Kidney epithelial cell (primary cell): ENCODE results near the gene ID4. TPM values are rescaled to one million over a fixed set of nuclear protein-coding genes. Genes with fewer than 3 reads are reported as not detected.

Experiments used
- DNase-seq: peaks from one replicate; pipeline ENCODE4 v3.0.0-alpha.2; 2010; ENCODE audit warnings: low read depth
- H3K27me3 ChIP-seq: 2 replicates; pipeline ENCODE4 v1.6.0; 2011; ENCODE audit warnings: low read length; ENCODE audit not compliant: control insufficient read depth, insufficient read depth
- H3K36me3 ChIP-seq: 2 replicates; pipeline ENCODE4 v1.5.1; 2011; ENCODE audit warnings: low read length; ENCODE audit not compliant: control insufficient read depth, insufficient read depth
- H3K4me3 ChIP-seq: 2 replicates; pipeline ENCODE4 v1.5.1; 2011; ENCODE audit warnings: low read depth, mild to moderate bottlenecking, control low read depth, low read length
- CTCF ChIP-seq: IDR thresholded peaks from 2 replicates; pipeline ENCODE4 v1.5.1; 2011; ENCODE audit warnings: mild to moderate bottlenecking, moderate library complexity, low read length, control low read depth, inconsistent platforms; ENCODE audit not compliant: insufficient read depth, poor library complexity, severe bottlenecking
- total RNA-seq: library from RNA; depleted of rRNA; stranded (reverse); fragments of >200 nt; gene quantifications from 2 replicates; pipeline ENCODE4 v1.2.3, GENCODE V29; 2015

Gene ID4
- total RNA-seq, 1 donor from 2014 or later, result 17.3 TPM

- peak overlapping the region; percentile 52 for H3K4me3 ChIP-seq
- no peaks in the 10 kb centered on the region for H3K27me3 ChIP-seq
- no peak for TF ChIP-seq CTCF
- no peaks in the 10 kb centered on the region for H3K36me3 ChIP-seq
- no peak for DNase-seq
These were observed 32.1 kb upstream of the ID4 start for GRCh38 chr6:19805129-19805481.

GRCh38 chr6:19806971-19807396 lies 30.2 kb upstream of the ID4 start:
- H3K4me3 ChIP-seq, result no peak overlapping the region
- DNase-seq, result no peak
- no peaks in the 10 kb centered on the region for H3K36me3 ChIP-seq
- H3K27me3 ChIP-seq, result no peaks in the 10 kb centered on the region
- no peak for TF ChIP-seq CTCF

- no peaks in the 10 kb centered on the region for H3K27me3 ChIP-seq
- H3K4me3 ChIP-seq, result no peak overlapping the region
- H3K36me3 ChIP-seq, result no peaks in the 10 kb centered on the region
- no peak for TF ChIP-seq CTCF
- peak; percentile 59 for DNase-seq
These were observed 25.6 kb upstream of the ID4 start for GRCh38 chr6:19811397-19812079.

- Histone ChIP-seq H3K4me3 (no peak overlapping the region), H3K27me3 (no peaks in the 10 kb centered on the region), H3K36me3 (no peaks in the 10 kb centered on the region)
- no peak for DNase-seq
- peak; percentile 70 for TF ChIP-seq CTCF
These were observed 24.6 kb upstream of the ID4 start for GRCh38 chr6:19812512-19813119.

- TF ChIP-seq CTCF, result no peak
- Histone ChIP-seq H3K4me3 (no peak overlapping the region), H3K36me3 (no peaks in the 10 kb centered on the region), H3K27me3 (no peaks in the 10 kb centered on the region)
- no peak for DNase-seq
These were observed 18.4 kb upstream of the ID4 start for GRCh38 chr6:19818805-19819204.

GRCh38 chr6:19824058-19824807 lies 12.9 kb upstream of the ID4 start:
- no peak for TF ChIP-seq CTCF

More at GRCh38 chr6:19824058-19824807, 12.9 kb upstream of the ID4 start:
- Histone ChIP-seq H3K27me3 (no peaks in the 10 kb centered on the region), H3K4me3 (no peak overlapping the region), H3K36me3 (no peaks in the 10 kb centered on the region)
- no peak for DNase-seq
